Tibial artery (tissue), 4 donors: ENCODE measurements around the gene XPO4.

Experiments
- DNase-seq, 2 donors: peaks; one replicate each; pipeline ENCODE4 v3.0.0-alpha.2; 2019
- H3K27ac ChIP-seq, 2 donors: fragments of 200-600 bp; sonication (generic) in 1 of 2; 1 replicate in 1 of 2; 2 replicates in 1 of 2; pipeline ENCODE4 v1.5.1; 2018 to 2019; ENCODE audit warnings: mild to moderate bottlenecking in 1 of 2
- H3K27me3 ChIP-seq, 2 donors: fragments of 200-600 bp; sonication (generic) in 1 of 2; one replicate each; pipeline versions ENCODE4 v1.5.1 to v1.6.0; 2016 to 2019
- H3K36me3 ChIP-seq, 3 donors: fragments of 200-600 bp; sonication (generic) in 2 of 3; one replicate each; pipeline ENCODE4 v1.5.1; 2016 to 2019; ENCODE audit warnings: mild to moderate bottlenecking in 2 of 3
- H3K4me1 ChIP-seq, 4 donors: fragments of 200-600 bp; sonication (generic) in 2 of 4; 1 replicate in 3 of 4; 2 replicates in 1 of 4; pipeline ENCODE4 v1.5.1; 2016 to 2019
- H3K4me3 ChIP-seq, 2 donors: fragments of 200-600 bp; sonication (generic) in 1 of 2; 1 replicate in 1 of 2; 2 replicates in 1 of 2; pipeline ENCODE4 v1.5.1; 2018 to 2019; ENCODE audit warnings: mild to moderate bottlenecking in 2 of 2
- H3K9me3 ChIP-seq, 3 donors: fragments of 200-600 bp; sonication (generic) in 1 of 3; one replicate each; pipeline ENCODE4 v1.5.1; 2016 to 2019
- CTCF ChIP-seq, 2 experiments: fragments of 200-600 bp in 1 of 2; fragments of 450-650 bp in 1 of 2; IDR thresholded peaks; one replicate each; pipeline ENCODE4 v1.5.1; 2017 to 2019; ENCODE audit warnings: antibody characterized with exemption in 2 of 2, mild to moderate bottlenecking in 1 of 2, moderate library complexity in 1 of 2
- intact Hi-C: fragments of 100-400 bp; cut with DNase I; formaldehyde crosslinking; loops from one replicate; pipeline ENCODE4 v1.15.0; 2023; ENCODE audit warnings: low total_unique reads

Gene XPO4

GRCh38 chr13:20843166-20843565 is 59.4 kb downstream of the XPO4 start:
- TF ChIP-seq CTCF (IDR thresholded peaks at IDR 0.05), result no peak
- peaks cover 21 to 23% (median 23%) of the 10 kb centered on the region in 3 donors for H3K36me3 ChIP-seq
- no peaks in the 10 kb centered on the region for H3K27me3 ChIP-seq
- no peak for DNase-seq
- no peak overlapping the region for H3K4me3 ChIP-seq
- no peaks in the 10 kb centered on the region for H3K4me1 ChIP-seq
- no peaks in the 10 kb centered on the region for H3K9me3 ChIP-seq
- no peak overlapping the region for H3K27ac ChIP-seq
- intact Hi-C loops, result no loop called here

GRCh38 chr13:20840568-20840967 is 62.0 kb downstream of the XPO4 start:
- no peak for DNase-seq
- Histone ChIP-seq H3K9me3 (no peaks in the 10 kb centered on the region), H3K27ac (no peak overlapping the region), H3K4me1 (no peaks in the 10 kb centered on the region), H3K4me3 (no peak overlapping the region), H3K27me3 (no peaks in the 10 kb centered on the region), H3K36me3 (peaks cover 30 to 45% (median 44%) of the 10 kb centered on the region in 3 donors)
- TF ChIP-seq CTCF (IDR thresholded peaks at IDR 0.05), result no peak
- intact Hi-C loops, result no loop called here

GRCh38 chr13:20833900-20834679 is 68.5 kb downstream of the XPO4 start:
- Histone ChIP-seq H3K27me3 (no peaks in the 10 kb centered on the region), H3K36me3 (peaks cover 10 to 51% (median 27%) of the 10 kb centered on the region in 3 donors), H3K4me3 (no peak overlapping the region), H3K27ac (no peak overlapping the region), H3K4me1 (peaks cover 0 to 9% (median 2%) of the 10 kb centered on the region in 4 donors), H3K9me3 (no peaks in the 10 kb centered on the region)
- no peak for DNase-seq
- intact Hi-C loops, result loop anchor here (10.0 kb wide), 1 partner anchor 339 kb away; no protein-coding TSS in a partner anchor
- no peak for TF ChIP-seq CTCF (IDR thresholded peaks at IDR 0.05)

- intact Hi-C loops, result loop anchor here (10.0 kb wide), 1 partner anchor 338 kb away; no protein-coding TSS in a partner anchor
- no peak overlapping the region for H3K4me3 ChIP-seq
- H3K27ac ChIP-seq, result no peak overlapping the region
- no peak for DNase-seq
- peaks cover 0 to 18% (median 2%) of the 10 kb centered on the region in 4 donors for H3K4me1 ChIP-seq
- no peak for TF ChIP-seq CTCF (IDR thresholded peaks at IDR 0.05)
- no peaks in the 10 kb centered on the region for H3K9me3 ChIP-seq
- H3K27me3 ChIP-seq, result no peaks in the 10 kb centered on the region
- H3K36me3 ChIP-seq, result peaks cover 7 to 39% (median 18%) of the 10 kb centered on the region in 3 donors
These were observed 69.7 kb downstream of the XPO4 start for GRCh38 chr13:20832861-20833260.

- Histone ChIP-seq H3K4me3 (no peak overlapping the region), H3K9me3 (no peaks in the 10 kb centered on the region), H3K4me1 (peaks cover 0 to 23% (median 2%) of the 10 kb centered on the region in 4 donors), H3K27ac (no peak overlapping the region), H3K27me3 (no peaks in the 10 kb centered on the region), H3K36me3 (peaks cover 6 to 29% (median 9%) of the 10 kb centered on the region in 3 donors)
- no peak for DNase-seq
- TF ChIP-seq CTCF (IDR thresholded peaks at IDR 0.05), result no peak
- intact Hi-C loops, result loop anchor here (10.0 kb wide), 1 partner anchor 337 kb away; no protein-coding TSS in a partner anchor
These were observed 70.6 kb downstream of the XPO4 start for GRCh38 chr13:20831933-20832332.
